HepG2 (cell line): Measurements from ENCODE around the gene CCNI2. TPM values are rescaled to one million over a fixed set of nuclear protein-coding genes. Genes with fewer than 3 reads are reported as not detected.

Experiments used
- ATAC-seq: fragments of 200-7000 bp; cut with Tn5 transposase; 3 replicates; pipeline ENCODE4 v1.9.1; 2020; ENCODE audit warnings: mild to moderate bottlenecking, moderate library complexity
- BruUV-seq: library from RNA; stranded (reverse); fragments of 400-500 nt; replicated peaks from 2 replicates; lab custom pipeline; 2021; lab: Mats Ljungman, UMichigan
- CTCF ChIA-PET: fragments of 300-600 bp; formaldehyde crosslinking; extraction: SDS; loops from one replicate; lab custom pipeline; 2021; ENCODE audit warnings: low total read pairs, inconsistent platforms, low intra/inter-chr PET ratio; lab: Yijun Ruan, JAX
- POLR2A ChIA-PET: fragments of 350-600 bp; sonication (Branson Sonifier 250); formaldehyde crosslinking; loops from one replicate; lab custom pipeline; 2020; ENCODE audit warnings: antibody characterized with exemption, inconsistent platforms; lab: Yijun Ruan, JAX
- DNase-seq: peaks from one replicate; pipeline ENCODE4 v3.0.0-alpha.2; 2015; ENCODE audit warnings: low spot score
- FAIRE-seq: peaks from 3 replicates; lab custom pipeline; 2011; peaks lifted over from hg19 to GRCh38; lab: Jason Lieb, UNC
- H2AFZ ChIP-seq: one replicate; pipeline ENCODE4 v1.6.1; 2011; ENCODE audit warnings: low read length, inconsistent platforms
- H3K27ac ChIP-seq: fragments of 300-600 bp; 3 replicates; pipeline ENCODE4 v1.8.0; 2011; ENCODE audit warnings: mixed run types, mild to moderate bottlenecking, mixed read lengths, low read length, inconsistent platforms; ENCODE audit not compliant: insufficient read depth; ENCODE audit errors: extremely low read length
- H3K27me3 ChIP-seq, 2 experiments: fragments of 200-600 bp in 1 of 2; 2 replicates in 1 of 2; 3 replicates in 1 of 2; pipeline versions ENCODE4 v1.6.0 to v1.8.0; 2011; ENCODE audit warnings: low read length in 2 of 2, mild to moderate bottlenecking in 2 of 2, moderate library complexity in 2 of 2, inconsistent platforms in 1 of 2; ENCODE audit not compliant: insufficient read depth in 2 of 2, control insufficient read depth in 1 of 2
- H3K36me3 ChIP-seq, 2 experiments: fragments of 200-600 bp in 1 of 2; replicated peaks in 1 of 2; 2 replicates in 1 of 2; 3 replicates in 1 of 2; pipeline versions ENCODE4 v1.5.1 to v1.8.0; 2011; ENCODE audit warnings: low read length in 2 of 2, inconsistent platforms in 1 of 2; ENCODE audit not compliant: insufficient read depth in 2 of 2, control insufficient read depth in 1 of 2
- H3K4me1 ChIP-seq: 2 replicates; pipeline ENCODE4 v1.5.1; 2012; ENCODE audit warnings: low read length, inconsistent platforms; ENCODE audit not compliant: insufficient read depth
- H3K4me2 ChIP-seq: 2 replicates; pipeline ENCODE4 v1.6.0; 2011; ENCODE audit warnings: low read depth, low read length, inconsistent platforms
- H3K4me3 ChIP-seq, 3 experiments: fragments of 200-600 bp in 1 of 3; sonication (generic), shearing (Covaris generic) in 1 of 3; replicated peaks in 1 of 3; 2 replicates each; pipeline ENCODE4 v1.5.1; 2011 to 2016; ENCODE audit warnings: low read length in 3 of 3, inconsistent platforms in 2 of 3, low read depth in 2 of 3, mild to moderate bottlenecking in 2 of 3, control low read depth in 1 of 3, mixed read lengths in 1 of 3; ENCODE audit not compliant: insufficient read depth in 1 of 3
- H3K79me2 ChIP-seq: one replicate; pipeline ENCODE4 v1.6.1; 2011; ENCODE audit warnings: low read length, inconsistent platforms; ENCODE audit not compliant: insufficient read depth
- H3K9ac ChIP-seq: 2 replicates; pipeline ENCODE4 v1.6.0; 2011; ENCODE audit warnings: mild to moderate bottlenecking, low read depth, low read length, inconsistent platforms; ENCODE audit not compliant: insufficient read depth
- H3K9me3 ChIP-seq: 2 replicates; pipeline ENCODE4 v1.5.1; 2012; ENCODE audit warnings: mild to moderate bottlenecking, low read length
- H4K20me1 ChIP-seq: 2 replicates; pipeline ENCODE4 v1.6.0; 2011; ENCODE audit warnings: inconsistent platforms, mild to moderate bottlenecking, low read length, moderate library complexity; ENCODE audit not compliant: insufficient read depth
- DRAP1 ChIP-seq: IDR thresholded peaks from 2 replicates; pipeline ENCODE4 v1.6.1; 2016; ENCODE audit warnings: missing genetic modification reagents, missing compliant biosample characterization
- KDM2A ChIP-seq: sonication (generic); formaldehyde crosslinking; IDR thresholded peaks from 2 replicates; pipeline ENCODE4 v1.4.0; 2020; ENCODE audit warnings: low read depth, missing genetic modification reagents, borderline replicate concordance
- MLLT10 ChIP-seq: sonication (generic); formaldehyde crosslinking; IDR thresholded peaks from 2 replicates; pipeline ENCODE4 v1.4.0; 2020; ENCODE audit warnings: missing genetic modification reagents
- NFE2L1 ChIP-seq: sonication (generic); formaldehyde crosslinking; IDR thresholded peaks from 2 replicates; pipeline ENCODE4 v1.4.0; 2020; ENCODE audit warnings: missing genetic modification reagents, mild to moderate bottlenecking, borderline replicate concordance
- NFKB2 ChIP-seq: sonication (generic); formaldehyde crosslinking; IDR thresholded peaks from 2 replicates; pipeline ENCODE4 v1.4.0; 2020; ENCODE audit warnings: missing genetic modification reagents, borderline replicate concordance
- PAWR ChIP-seq: sonication (generic); formaldehyde crosslinking; IDR thresholded peaks from 2 replicates; pipeline ENCODE4 v1.4.0; 2020; ENCODE audit warnings: missing genetic modification reagents, mild to moderate bottlenecking, borderline replicate concordance
- SAP130 ChIP-seq: IDR thresholded peaks from 2 replicates; pipeline ENCODE4 v1.6.1; 2016; ENCODE audit warnings: low read depth
- SOX6 ChIP-seq, 2 experiments: fragments of 450-650 bp in 1 of 2; sonication (generic) in 1 of 2; formaldehyde crosslinking in 1 of 2; IDR thresholded peaks; 2 replicates each; pipeline versions ENCODE4 v1.4.0 to v1.6.1; 2017 to 2020; ENCODE audit warnings: antibody characterized with exemption in 1 of 2, mild to moderate bottlenecking in 1 of 2, missing genetic modification reagents in 1 of 2
- TCF7 ChIP-seq: sonication (generic); IDR thresholded peaks from 2 replicates; pipeline ENCODE4 v1.6.1; 2016; ENCODE audit warnings: antibody characterized with exemption, low read depth
- TOPORS ChIP-seq: sonication (generic); formaldehyde crosslinking; IDR thresholded peaks from 2 replicates; pipeline ENCODE4 v1.8.0; 2023; ENCODE audit warnings: mild to moderate bottlenecking, missing genetic modification reagents
- TRIM24 ChIP-seq: sonication (generic); formaldehyde crosslinking; IDR thresholded peaks from 2 replicates; pipeline ENCODE4 v1.8.0; 2022; ENCODE audit warnings: mild to moderate bottlenecking, missing genetic modification reagents
- ZNF136 ChIP-seq: sonication (generic); formaldehyde crosslinking; IDR thresholded peaks from 2 replicates; pipeline ENCODE4 v1.8.1; 2022; ENCODE audit warnings: low read depth, mild to moderate bottlenecking, moderate library complexity, missing genetic modification reagents
- ZNF207 ChIP-seq: fragments of 450-650 bp; IDR thresholded peaks from 2 replicates; pipeline ENCODE4 v1.6.1; 2016; ENCODE audit warnings: antibody characterized with exemption, borderline replicate concordance
- ZSCAN29 ChIP-seq: sonication (generic); formaldehyde crosslinking; conservative IDR thresholded peaks from 2 replicates; pipeline ENCODE4 v1.4.0; 2020; ENCODE audit warnings: mild to moderate bottlenecking, missing genetic modification reagents
- WGBS: methylation state at CpG from one replicate; pipeline ENCODE4 v1.1.6; 2017; ENCODE audit warnings: low lambda C conversion rate; 5-methylcytosine and 5-hydroxymethylcytosine counted together
- in situ Hi-C: cut with HindIII; loops from 2 replicates; pipeline ENCODE4 v1.10.0; 2017; ENCODE audit warnings: low pct_unique_long_range_greater_than_20kb; ENCODE audit not compliant: extremely low pct_ligation_motif_present
- intact Hi-C: fragments of 100-400 bp; cut with micrococcal nuclease; formaldehyde crosslinking; loops from one replicate; pipeline ENCODE4 v1.10.0; 2022; ENCODE audit not compliant: unreplicated experiment
- polyA plus RNA-seq, 8 experiments: library from polyadenylated mRNA; depleted of rRNA in 3 of 8; stranded (reverse) in 7 of 8; unstranded in 1 of 8; fragments of >200 nt; fragmentation: Illumina TruSeq in 4 of 8; extraction: Trizol in 4 of 8; gene quantifications; 2 replicates each; pipeline versions ENCODE4 v1.2.1 to v1.2.3, GENCODE V29; 2011 to 2016; ENCODE audit warnings: low read depth in 4 of 8, missing spikeins in 1 of 8, mixed read lengths in 1 of 8; ENCODE audit not compliant: insufficient read depth in 1 of 8
- total RNA-seq, 5 experiments: library from RNA; depleted of rRNA; stranded (reverse); fragments of >200 nt; fragmentation: Illumina TruSeq; extraction: Trizol; gene quantifications; 2 replicates each; pipeline ENCODE4 v1.2.3, GENCODE V29; 2016; ENCODE audit warnings: low read depth in 1 of 5
- TF ChIP-seq, protein P1 (sequence below): sonication (generic); formaldehyde crosslinking; IDR thresholded peaks from 2 replicates; pipeline ENCODE4 v1.8.0; 2022; ENCODE audit warnings: mild to moderate bottlenecking, missing genetic modification reagents; ENCODE audit not compliant: insufficient replicate concordance
- TF ChIP-seq, protein P2 (sequence below): sonication (generic); formaldehyde crosslinking; IDR thresholded peaks from 2 replicates; pipeline ENCODE4 v1.4.0; 2020; ENCODE audit warnings: missing genetic modification reagents

The CCNI2 gene
- total and polyA plus RNA-seq, 2 of the 13 experiments (the other 11 are each of a cell fraction or from before 2014, with no cell fraction given): not detected

DNA sequence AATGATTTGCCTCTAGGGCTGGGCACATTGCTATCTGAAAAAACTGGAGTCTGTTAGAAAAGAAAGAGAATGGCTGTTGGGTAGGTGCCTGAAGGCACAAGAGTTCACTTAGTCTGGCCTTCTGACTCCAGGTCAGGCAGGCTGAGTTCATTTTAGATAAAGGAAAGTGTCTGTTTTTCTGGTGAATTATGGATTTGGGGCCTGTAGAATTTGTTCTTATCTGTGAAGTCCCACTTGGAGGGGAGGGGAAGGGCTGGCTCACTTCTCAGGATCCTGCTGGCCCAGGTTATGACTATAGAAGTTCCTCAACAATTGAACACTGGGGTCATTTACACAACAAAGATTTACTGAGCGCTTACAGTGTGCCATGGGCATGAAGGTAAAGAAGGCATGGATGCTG is 41.3 kb downstream of the CCNI2 start:
- FAIRE-seq: no peak
- intact Hi-C loops (no loop called here), in situ Hi-C loops (no loop called here)
- no peaks in the 10 kb centered on the region for H3K9me3 ChIP-seq
- H3K27me3 ChIP-seq: no peaks in the 10 kb centered on the region
- no peak for TF ChIP-seq SAP130
- TF ChIP-seq ZNF136: no peak
- no peak for TF ChIP-seq PAWR
- TF ChIP-seq NFE2L1 (CRISPR knock-in tag): no peak
- TF ChIP-seq TOPORS (CRISPR knock-in tag): no peak
- TF ChIP-seq MLLT10: no peak
- no peak for TF ChIP-seq TRIM24 (CRISPR knock-in tag)
- TF ChIP-seq DRAP1 (CRISPR knock-in tag): no peak
- TF ChIP-seq NFKB2 (CRISPR knock-in tag): no peak
- TF ChIP-seq, protein P1, sequence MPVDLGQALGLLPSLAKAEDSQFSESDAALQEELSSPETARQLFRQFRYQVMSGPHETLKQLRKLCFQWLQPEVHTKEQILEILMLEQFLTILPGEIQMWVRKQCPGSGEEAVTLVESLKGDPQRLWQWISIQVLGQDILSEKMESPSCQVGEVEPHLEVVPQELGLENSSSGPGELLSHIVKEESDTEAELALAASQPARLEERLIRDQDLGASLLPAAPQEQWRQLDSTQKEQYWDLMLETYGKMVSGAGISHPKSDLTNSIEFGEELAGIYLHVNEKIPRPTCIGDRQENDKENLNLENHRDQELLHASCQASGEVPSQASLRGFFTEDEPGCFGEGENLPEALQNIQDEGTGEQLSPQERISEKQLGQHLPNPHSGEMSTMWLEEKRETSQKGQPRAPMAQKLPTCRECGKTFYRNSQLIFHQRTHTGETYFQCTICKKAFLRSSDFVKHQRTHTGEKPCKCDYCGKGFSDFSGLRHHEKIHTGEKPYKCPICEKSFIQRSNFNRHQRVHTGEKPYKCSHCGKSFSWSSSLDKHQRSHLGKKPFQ (CRISPR knock-in tag): no peak
- no peak for TF ChIP-seq ZNF207
- TF ChIP-seq ZSCAN29: no peak
- TF ChIP-seq, protein P2, sequence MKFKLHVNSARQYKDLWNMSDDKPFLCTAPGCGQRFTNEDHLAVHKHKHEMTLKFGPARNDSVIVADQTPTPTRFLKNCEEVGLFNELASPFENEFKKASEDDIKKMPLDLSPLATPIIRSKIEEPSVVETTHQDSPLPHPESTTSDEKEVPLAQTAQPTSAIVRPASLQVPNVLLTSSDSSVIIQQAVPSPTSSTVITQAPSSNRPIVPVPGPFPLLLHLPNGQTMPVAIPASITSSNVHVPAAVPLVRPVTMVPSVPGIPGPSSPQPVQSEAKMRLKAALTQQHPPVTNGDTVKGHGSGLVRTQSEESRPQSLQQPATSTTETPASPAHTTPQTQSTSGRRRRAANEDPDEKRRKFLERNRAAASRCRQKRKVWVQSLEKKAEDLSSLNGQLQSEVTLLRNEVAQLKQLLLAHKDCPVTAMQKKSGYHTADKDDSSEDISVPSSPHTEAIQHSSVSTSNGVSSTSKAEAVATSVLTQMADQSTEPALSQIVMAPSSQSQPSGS (CRISPR knock-in tag): no peak
- TF ChIP-seq SOX6 (IDR thresholded peaks at IDR 0.05): no peak
- TF ChIP-seq SOX6 (CRISPR knock-in tag; IDR thresholded peaks at IDR 0.05): no peak
- TF ChIP-seq KDM2A: no peak
- no peak for TF ChIP-seq TCF7
- no peaks in the 10 kb centered on the region; a peak in 2 of 5 replicates for H3K36me3 ChIP-seq
- no peak for ATAC-seq
- no peak overlapping the region for H3K4me3 ChIP-seq
- no peak overlapping the region for H3K27ac ChIP-seq
- ChIA-PET CTCF (no interaction called here), POLR2A (no interaction called here)
- 100% methylated on average over 1 of the region's 1 CpG for WGBS
- no peaks in the 10 kb centered on the region for H4K20me1 ChIP-seq
- no peaks in the 10 kb centered on the region for H3K79me2 ChIP-seq
- DNase-seq: no peak
- no TSS peak for BruUV-seq
- no peak overlapping the region for H2AFZ ChIP-seq
- H3K4me1 ChIP-seq: peaks cover 21% of the 10 kb centered on the region; the same call in 1 of the 2 replicates
- no peak overlapping the region for H3K4me2 ChIP-seq
- no peak overlapping the region for H3K9ac ChIP-seq
